SK-N-SH (cell line): ENCODE data around the gene MDM4.

Experiments
- CHD2 ChIP-seq: fragments of 150-350 bp; IDR thresholded peaks from 2 replicates; pipeline ENCODE4 v1.6.1; 2018; ENCODE audit warnings: low read length; ENCODE audit not compliant: partially characterized antibody
- CTCF ChIP-seq: fragments of 200-600 bp; sonication (generic); IDR thresholded peaks from 2 replicates; pipeline ENCODE4 v1.6.1; 2017; ENCODE audit warnings: antibody characterized with exemption, mild to moderate bottlenecking, moderate library complexity
- ELF1 ChIP-seq: IDR thresholded peaks from 2 replicates; pipeline ENCODE4 v1.4.0; 2012
- JUND ChIP-seq: IDR thresholded peaks from 2 replicates; pipeline ENCODE4 v1.4.0; 2012
- MXI1 ChIP-seq: IDR thresholded peaks from 2 replicates; pipeline ENCODE4 v1.6.1; 2012; ENCODE audit warnings: mild to moderate bottlenecking, low read depth, low read length, improper control_type of control experiment
- POLR2AphosphoS5 ChIP-seq: IDR thresholded peaks from 2 replicates; pipeline ENCODE4 v1.6.1; 2012; ENCODE audit warnings: low read depth, low read length
- RFX5 ChIP-seq: IDR thresholded peaks from 2 replicates; pipeline ENCODE4 v1.6.1; 2012; ENCODE audit warnings: mild to moderate bottlenecking, improper control_type of control experiment, low read length
- SMC3 ChIP-seq: IDR thresholded peaks from 2 replicates; pipeline ENCODE4 v1.6.1; 2012; ENCODE audit warnings: low read depth, low read length, improper control_type of control experiment
- TAF1 ChIP-seq: IDR thresholded peaks from 2 replicates; pipeline ENCODE4 v1.6.1; 2012; ENCODE audit warnings: low read depth, mild to moderate bottlenecking, low read length, moderate library complexity, borderline replicate concordance
- USF1 ChIP-seq: IDR thresholded peaks from 2 replicates; pipeline ENCODE4 v1.4.0; 2012; ENCODE audit warnings: low read depth, borderline replicate concordance
- TF ChIP-seq, protein P1 (sequence below): IDR thresholded peaks from 2 replicates; pipeline ENCODE4 v1.4.0; 2012; ENCODE audit warnings: low read depth, borderline replicate concordance

- TF ChIP-seq POLR2AphosphoS5 (no peak), CTCF (no peak), CHD2 (no peak), USF1 (no peak), ELF1 (no peak), JUND (no peak), SMC3 (no peak), TAF1 (no peak), MXI1 (no peak), RFX5 (no peak)
- TF ChIP-seq, protein P1, sequence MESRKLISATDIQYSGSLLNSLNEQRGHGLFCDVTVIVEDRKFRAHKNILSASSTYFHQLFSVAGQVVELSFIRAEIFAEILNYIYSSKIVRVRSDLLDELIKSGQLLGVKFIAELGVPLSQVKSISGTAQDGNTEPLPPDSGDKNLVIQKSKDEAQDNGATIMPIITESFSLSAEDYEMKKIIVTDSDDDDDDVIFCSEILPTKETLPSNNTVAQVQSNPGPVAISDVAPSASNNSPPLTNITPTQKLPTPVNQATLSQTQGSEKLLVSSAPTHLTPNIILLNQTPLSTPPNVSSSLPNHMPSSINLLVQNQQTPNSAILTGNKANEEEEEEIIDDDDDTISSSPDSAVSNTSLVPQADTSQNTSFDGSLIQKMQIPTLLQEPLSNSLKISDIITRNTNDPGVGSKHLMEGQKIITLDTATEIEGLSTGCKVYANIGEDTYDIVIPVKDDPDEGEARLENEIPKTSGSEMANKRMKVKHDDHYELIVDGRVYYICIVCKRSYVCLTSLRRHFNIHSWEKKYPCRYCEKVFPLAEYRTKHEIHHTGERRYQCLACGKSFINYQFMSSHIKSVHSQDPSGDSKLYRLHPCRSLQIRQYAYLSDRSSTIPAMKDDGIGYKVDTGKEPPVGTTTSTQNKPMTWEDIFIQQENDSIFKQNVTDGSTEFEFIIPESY, result no peak
Measured at GRCh38 chr1:204495078-204495753, 21.0 kb upstream of the MDM4 start.
